Measurements from ENCODE around the gene ASNSD1. TPM values are rescaled to one million over a fixed set of nuclear protein-coding genes. Genes with fewer than 3 reads are reported as not detected.

ASNSD1 gene
- 33.2 to 41.2 TPM (median 33.4 TPM) in 5 replicates for total RNA-seq (2022; extraction: Qiagen RNA extraction)

GRCh38 chr2:189661148-189661956 is at the start of gene ASNSD1:
TSS of gene ASNSD1 (plus strand) at chr2:189661459. CDS start at chr2:189666133, 4,674 bp downstream.

DNA sequence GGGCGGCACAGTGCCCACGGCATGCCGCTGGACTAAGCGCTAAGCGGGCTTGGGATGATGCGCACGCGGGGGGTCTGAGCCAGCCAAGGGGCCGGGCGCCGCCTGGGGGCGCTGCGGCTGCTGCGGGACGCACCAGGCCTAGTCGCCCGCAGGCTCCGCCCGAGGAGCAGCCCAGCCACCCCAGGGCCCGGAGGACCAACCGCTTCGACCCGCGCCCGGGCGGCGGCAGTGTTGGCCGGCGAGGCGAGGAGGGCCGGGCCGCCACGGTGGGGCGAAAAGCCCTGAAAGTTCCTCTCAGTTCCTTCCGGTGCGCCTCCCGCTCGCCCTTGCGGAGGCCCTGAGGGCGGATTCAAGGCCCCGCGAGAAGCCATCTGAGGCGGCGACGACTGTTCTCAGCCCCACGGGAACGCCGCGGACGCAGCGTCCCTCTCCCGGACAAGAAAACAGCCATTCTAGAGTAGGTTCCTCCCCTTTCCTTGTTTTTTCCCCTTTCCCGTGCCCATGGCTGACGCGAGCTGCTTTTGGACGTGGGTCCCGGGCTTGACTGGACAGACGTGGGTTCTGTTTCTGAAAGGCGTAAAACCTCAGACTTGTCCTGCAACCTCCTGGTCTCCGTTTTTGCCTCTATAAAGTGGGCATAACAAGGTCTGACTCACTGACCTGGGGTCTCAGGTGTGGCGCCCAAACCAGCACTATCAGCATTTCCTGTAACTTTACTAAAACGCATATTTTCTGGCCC is 13.3 kb downstream of the ASNSD1 start, which contains the start of gene ANKAR:
Gene ANKAR (plus strand): TSS at position 297 of the 739 bp plus-strand sequence. CDS start 1,821 bp downstream, outside the sequence.

Other genes with a start within 250 kb of the ASNSD1 start
- gene WDR75, start 220.0 kb upstream of the ASNSD1 start, total RNA-seq (2022; extraction: Qiagen RNA extraction) = 37.8 to 48.8 TPM (median 40.0 TPM) in 5 replicates
- gene SLC40A1, start 80.7 kb upstream of the ASNSD1 start, total RNA-seq (2022; extraction: Qiagen RNA extraction) = 2.7 to 3.4 TPM (median 2.9 TPM) in 5 replicates
- gene ANKAR, start 13.2 kb downstream of the ASNSD1 start, total RNA-seq (2022; extraction: Qiagen RNA extraction) = 0.68 to 2.3 TPM (median 1.7 TPM) in 5 replicates
- 4.4 to 4.7 TPM (median 4.6 TPM) in 5 replicates for gene OSGEPL1, start 101.3 kb downstream of the ASNSD1 start, total RNA-seq (2022; extraction: Qiagen RNA extraction)
- 40.5 to 50.3 TPM (median 47.4 TPM) in 5 replicates for gene ORMDL1, start 122.9 kb downstream of the ASNSD1 start, total RNA-seq (2022; extraction: Qiagen RNA extraction)
- 6.7 to 9.9 TPM (median 7.3 TPM) in 5 replicates for gene PMS1, start 123.0 kb downstream of the ASNSD1 start, total RNA-seq (2022; extraction: Qiagen RNA extraction)

Measured in A549 treated with CORT108297 at 1 μM for 4 hours (cell line).